GM18505 (cell line): ENCODE measurements around the gene HOXD9.

Experiments
- ATAC-seq: cut with Tn5 transposase; IDR thresholded peaks from one replicate; pipeline ENCODE4 v1.9.1; 2021; ENCODE audit not compliant: unreplicated experiment
- POLR2A ChIP-seq: IDR thresholded peaks from 4 replicates; pipeline ENCODE4 v1.6.1; 2011; ENCODE audit warnings: borderline replicate concordance; ENCODE audit not compliant: insufficient read depth, insufficient read length; ENCODE audit errors: extremely low read depth

HOXD9 gene

GRCh38 chr2:176115883-176116813 is 6.4 kb upstream of the HOXD9 start, which contains the start of gene HOXD10:
Gene HOXD10 (plus strand): TSS chr2:176116778. CDS start chr2:176116834, 56 bp downstream.
- no peak for TF ChIP-seq POLR2A
- no peak for ATAC-seq

- TF ChIP-seq POLR2A: no peak
- no peak for ATAC-seq
These were observed 5.2 kb upstream of the HOXD9 start for GRCh38 chr2:176117162-176117822.

- ATAC-seq: no peak
- no peak for TF ChIP-seq POLR2A
These were observed 4.6 kb upstream of the HOXD9 start for GRCh38 chr2:176117823-176118371.

GRCh38 chr2:176118601-176119339 is 3.7 kb upstream of the HOXD9 start:
- TF ChIP-seq POLR2A: no peak
- ATAC-seq: no peak

GRCh38 chr2:176120364-176121189 is 1.9 kb upstream of the HOXD9 start:
- no peak for TF ChIP-seq POLR2A
- no peak for ATAC-seq

GRCh38 chr2:176121190-176122051 is 1.1 kb upstream of the HOXD9 start:
- no peak for TF ChIP-seq POLR2A
- ATAC-seq: no peak

GRCh38 chr2:176122052-176122682 is 352 bp upstream of the HOXD9 start:
- no peak for TF ChIP-seq POLR2A
- ATAC-seq: no peak

GRCh38 chr2:176123411-176124109 is 1.0 kb downstream of the HOXD9 start:
- ATAC-seq: no peak
- TF ChIP-seq POLR2A: no peak

- no peak for TF ChIP-seq POLR2A
- no peak for ATAC-seq
These were observed 1.8 kb downstream of the HOXD9 start for GRCh38 chr2:176124110-176124946.
